Hematopoietic multipotent progenitor cell treated with erythropoietin and hydrocortisone succinate and interleukin-3 and kit ligand, for 8 days (in vitro differentiated cells): ENCODE results near the gene MIAT.
"Not testable (repeated sequence)": the region's sequence is repeated elsewhere in the genome, so short reads cannot be mapped to it uniquely, and the experiment has no call there.

Experiments
- DNase-seq: peaks from one replicate; pipeline ENCODE4 v3.0.0-alpha.2; 2015

The MIAT gene

DNA sequence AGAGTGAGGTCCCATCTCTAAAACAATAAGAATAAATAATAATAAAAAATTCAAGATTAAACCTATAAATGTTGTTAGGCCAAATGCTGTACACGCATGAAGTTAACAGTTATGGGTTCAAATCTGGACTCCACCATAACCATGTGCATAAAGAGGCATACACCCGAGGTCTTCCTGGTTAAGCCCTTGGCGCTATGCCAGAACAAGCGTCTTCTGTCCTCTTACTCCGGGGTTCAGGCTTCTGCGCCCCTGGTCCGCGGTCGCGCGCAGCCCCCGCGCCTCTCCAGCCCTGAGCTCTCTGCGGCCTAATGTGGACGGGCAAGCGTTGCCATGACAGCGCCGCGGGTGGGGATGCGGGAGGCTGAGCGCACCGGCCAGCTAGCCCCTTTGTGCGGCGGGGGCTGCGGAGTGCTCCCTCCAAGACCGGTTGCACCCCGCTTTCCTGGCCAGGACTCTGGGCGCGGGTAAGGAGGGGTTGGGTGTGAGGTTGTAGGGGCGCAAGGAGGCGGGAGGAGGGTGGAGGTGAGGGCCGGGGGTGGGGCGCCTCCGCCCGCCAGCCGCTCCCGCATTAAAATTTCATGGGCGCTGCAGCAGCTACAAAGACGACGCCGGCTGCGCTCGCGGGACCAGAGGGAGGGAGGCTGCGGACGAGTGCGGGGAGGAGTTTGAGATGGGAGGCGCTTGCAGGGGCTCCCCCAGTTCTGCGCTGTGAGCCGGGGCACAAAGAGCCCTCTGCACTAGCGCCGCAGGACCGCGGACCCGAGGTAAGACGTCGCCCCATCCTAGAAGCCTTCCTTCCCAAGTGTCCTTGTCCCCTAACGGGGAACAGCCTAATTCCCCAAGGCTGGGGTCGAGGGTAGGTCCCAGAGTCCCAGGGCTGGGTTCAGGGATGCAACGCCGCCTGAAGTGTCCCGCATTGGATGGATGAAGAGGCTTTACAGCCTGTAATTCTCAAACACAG is at the start of gene MIAT:
Gene MIAT, plus strand, starts transcription at position 698 of the 961 bp plus-strand sequence.
- DNase-seq: peak; percentile 69

DNA sequence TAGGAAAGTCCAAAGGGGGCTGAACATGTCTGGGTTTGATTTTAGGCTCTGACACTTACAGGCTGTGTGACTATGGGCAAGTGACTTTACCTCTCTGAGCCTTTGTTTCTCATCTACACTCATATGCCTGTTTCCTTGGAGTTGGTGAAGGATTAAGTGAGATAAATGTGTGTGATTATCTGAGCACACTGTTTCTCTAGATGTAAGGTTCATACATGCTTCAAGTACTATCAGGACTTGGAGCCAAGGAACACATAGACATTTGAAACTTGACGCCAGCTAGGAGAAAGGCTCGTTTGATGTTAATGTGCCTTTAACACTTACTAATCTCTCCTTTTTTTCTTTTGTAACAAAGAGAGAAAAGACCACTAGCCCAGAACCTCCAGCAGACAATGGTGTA is 49.3 kb upstream of the MIAT start:
- peak; percentile 16 for DNase-seq

DNA sequence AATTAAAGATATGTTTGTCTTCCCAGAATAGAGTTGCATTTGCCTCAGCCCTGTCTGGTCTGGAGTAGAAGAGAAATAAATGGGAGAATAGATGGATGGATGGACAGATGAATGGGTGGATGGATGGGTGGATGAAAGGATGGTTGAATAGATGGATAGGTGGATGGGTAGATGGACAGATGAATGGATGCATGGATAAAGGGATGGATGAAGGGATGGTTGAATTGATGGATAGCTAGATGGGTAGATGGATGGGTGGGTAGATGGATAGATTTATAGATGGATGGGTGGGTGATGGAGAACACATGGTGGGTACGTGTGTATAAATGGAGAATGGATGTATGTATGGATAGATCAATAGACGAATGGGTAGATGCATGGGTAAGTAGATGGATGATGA is 48.1 kb upstream of the MIAT start:
- DNase-seq: no peak

DNA sequence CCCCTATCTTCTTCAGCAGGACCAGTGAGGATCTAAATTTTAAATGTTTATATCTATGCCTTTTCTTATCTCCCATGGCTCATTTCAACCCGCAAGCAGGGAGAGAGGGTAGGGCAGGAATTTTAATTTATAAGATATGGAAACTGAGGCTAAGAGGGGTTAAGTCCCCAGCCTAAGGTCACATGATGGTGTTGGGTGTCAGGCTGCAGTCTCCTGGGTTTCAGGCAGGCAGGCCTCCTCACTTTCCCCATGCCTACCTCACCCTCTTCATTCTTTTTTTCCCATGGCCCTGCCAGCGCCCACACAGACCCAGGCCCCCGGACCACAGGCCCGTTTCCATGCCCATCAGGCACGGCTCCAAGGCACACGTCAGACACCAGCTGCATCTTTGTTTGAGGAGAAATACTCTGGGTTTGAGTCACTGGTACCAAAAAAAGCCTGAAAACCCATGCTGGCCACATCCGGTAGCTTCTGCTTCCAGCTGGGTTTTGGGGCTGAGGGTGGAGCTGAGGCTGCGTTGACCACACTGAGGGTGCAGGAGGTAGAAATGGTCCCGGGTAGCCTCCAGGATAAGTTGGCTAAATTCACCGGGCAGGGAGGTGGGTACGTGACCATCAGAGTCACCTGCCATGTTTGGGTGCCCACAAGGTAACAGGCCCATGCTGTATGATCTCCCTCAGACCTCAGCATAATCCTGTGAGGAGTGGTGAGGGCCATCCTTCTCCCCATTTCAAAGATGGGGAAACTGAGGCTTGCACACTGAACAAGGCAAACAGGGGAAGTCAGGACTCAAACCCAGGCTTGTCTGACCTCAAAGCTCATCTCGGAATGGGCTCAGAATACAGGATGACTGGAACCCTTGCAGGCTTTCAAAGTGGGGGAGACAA is 47.1 kb upstream of the MIAT start:
- peak; percentile 38 for DNase-seq

DNA sequence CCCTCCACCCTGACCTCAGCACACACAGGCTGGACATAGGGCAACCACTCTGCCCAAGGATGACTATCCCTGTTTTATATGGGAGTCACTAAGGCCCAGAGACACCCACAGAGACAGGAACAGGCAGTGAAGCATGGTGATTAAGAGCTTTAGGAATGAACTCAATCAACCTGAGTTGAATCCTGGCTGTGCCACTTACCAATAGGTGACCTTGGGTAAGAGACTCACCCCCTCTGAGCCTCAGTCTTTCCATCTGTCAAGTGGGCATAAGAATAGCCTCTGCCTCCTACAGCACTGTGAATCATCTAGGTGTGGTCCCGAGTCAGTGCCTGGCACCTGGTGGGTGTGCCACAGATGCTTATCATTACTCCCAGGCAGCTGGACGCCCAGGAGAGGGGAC is 46.4 kb upstream of the MIAT start:
- DNase-seq: peak; percentile 47

DNA sequence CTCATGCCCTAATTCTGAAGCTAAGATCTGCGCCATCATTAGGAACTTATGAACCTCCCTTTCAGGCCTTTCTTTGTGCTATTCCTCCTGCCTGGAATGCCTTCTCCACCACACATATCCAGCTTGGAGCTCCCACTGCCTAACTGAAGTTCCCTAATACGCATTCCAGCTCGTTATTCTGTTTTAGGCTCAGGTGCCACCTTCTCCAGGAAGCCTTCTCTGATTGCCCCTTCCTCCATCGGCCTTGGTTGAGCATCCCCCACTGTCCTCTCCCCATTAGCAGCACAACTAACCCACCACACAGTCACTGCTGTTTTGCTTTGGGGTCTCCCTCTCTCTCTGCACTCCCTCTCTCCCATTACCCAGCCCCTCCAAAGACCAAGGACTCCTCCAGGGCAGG is 44.7 kb upstream of the MIAT start:
- DNase-seq: no peak

DNA sequence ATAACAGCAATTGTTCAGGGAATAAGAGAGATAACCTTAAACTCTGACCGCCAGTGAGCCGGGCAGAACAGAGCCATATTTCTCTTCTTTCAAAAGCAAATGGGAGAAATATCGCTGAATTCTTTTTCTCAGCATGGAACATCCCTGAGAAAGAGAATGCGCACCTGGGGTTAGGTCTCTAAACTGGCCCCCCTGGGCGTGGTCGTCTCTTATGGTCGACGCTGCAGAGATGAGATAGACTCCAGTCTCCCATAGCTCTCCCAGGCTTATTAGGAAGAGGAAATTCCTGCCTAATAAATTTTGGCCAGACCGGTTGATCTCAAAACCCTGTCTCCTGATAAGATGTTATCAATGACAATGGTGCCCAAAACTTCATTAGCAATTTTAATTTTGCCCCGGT is 43.6 kb upstream of the MIAT start:
- not testable (repeated sequence) for DNase-seq

DNA sequence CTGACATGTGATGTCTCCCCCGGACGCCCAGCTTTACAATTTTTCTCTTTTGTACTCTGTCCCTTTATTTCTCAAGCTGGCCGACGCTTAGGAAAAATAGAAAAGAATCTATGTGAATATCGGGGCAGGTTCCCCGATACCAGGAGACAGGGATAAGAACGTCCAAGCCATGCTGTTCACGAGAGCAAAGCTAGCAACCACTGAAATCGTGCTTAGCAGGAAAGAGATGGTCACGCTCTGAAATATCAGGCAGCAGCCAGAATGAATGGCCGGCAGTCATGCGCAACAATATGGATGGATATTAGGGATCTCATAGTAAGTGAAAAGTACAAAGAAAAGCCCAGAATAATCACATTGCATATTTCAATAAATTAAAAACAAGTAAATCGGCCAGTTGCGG is 43.1 kb upstream of the MIAT start:
- no peak for DNase-seq

DNA sequence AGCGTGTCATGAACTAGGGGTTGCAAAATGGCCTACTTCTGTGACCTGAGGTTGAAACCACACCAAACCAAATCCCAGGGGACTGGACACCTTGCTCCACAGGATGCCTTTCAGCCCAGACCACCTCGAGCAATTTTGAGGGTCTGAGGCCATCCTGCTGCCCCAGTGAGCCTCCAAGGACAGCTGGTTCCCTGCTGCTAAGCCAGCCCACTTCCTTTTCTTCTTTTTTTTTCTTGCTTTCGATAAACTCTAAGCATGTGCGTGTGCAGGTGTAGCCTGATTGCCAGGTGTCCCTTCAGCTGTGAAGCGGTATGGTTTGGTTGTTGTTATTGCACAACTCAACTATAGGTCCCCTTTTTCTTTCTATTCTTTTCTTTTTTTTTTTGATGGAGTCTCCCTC is 42.2 kb upstream of the MIAT start:
- no peak for DNase-seq

DNA sequence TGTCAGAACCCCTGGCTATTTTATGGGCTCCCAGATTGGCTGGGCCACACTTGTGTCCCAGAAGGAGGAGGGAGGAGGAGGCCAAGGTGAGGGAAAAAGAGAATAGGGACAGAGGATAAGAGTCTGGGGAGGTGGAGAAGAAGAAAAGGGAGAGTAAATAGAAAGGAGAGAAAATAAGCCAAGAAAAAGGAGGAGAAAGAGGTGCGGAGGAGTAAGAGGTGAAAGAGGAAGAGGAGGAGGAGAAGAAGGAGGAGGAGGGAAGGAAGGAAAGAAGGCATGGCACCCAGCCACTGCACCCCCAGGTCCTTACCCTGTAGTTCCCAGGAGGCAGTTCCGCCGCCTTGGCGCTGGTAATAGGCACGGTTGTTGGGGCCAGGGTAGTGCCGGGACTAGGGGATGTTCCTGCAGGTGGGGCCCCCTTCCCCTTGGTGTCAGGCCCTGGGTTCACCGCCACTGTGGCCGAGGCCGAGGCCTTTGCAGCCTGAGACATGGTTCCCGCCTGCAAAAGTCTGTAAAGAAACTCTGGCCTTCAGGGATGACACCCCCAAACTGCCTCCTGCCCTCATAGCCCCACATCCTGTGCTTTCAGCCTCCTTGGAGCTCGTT is 41.5 kb upstream of the MIAT start:
- no peak for DNase-seq

DNA sequence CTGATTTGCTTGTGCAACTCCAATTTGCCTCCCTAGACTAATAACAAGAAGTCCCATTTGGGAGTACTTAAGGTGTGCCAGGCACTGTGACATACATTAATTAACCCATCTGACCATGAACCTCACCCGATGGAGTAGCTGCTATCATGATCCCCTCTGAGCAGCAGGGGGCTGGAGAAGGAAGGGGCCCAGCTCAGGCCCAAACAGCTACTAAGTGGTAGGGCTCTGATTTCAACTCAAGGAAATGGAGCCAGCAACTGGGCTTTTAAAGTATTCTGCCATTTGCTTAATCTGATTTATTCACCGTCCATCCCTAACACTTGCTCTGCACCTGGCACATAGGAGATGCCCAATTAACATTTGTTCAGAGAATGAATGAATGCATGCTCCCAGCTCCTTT is 40.7 kb upstream of the MIAT start:
- no peak for DNase-seq

DNA sequence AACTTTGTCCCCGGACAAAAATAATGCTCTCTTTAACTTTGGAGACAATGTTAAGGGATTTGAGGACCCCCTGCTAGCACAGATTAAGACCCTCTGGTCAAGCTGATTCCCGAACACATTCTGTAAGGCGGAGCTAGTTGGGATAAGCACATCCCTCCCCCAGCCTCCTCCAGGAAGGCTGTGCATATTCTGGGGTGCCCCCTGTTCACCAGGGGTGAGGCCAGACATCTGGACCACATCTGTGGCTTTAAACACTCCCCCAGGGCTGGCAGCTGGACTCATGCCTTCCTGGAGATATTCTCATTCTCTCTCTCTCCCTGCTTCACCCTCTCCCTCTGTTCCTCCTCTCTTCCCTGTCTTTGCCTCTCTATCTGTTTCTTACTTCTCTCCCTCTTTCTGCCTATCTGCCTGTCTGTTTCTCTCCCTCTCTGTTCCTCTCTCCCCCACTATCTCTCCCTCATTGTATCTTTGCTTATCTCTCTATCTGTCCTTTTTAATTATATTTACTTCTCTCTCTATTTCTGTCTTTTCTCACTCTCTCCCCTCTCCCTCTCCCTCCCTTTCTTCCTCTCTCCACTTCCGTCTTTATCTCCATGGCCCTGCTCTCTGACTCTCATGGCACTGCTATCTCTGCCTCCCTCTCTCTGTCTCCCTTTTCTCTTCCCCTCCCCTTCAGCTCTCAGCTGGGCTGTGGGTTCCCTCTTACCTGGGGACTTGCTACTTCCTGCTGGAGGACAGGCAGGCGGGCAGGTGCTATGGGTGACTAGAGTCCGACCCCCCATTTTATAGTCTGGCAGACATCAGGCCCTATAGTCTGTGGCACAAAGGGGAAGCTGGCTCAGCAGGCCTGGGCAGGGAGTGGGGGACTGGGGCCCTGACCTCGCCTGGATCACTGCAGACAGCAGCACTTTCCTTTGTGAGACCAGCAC is 39.9 kb upstream of the MIAT start, which contains the start of gene CRYBB1:
Gene CRYBB1, minus strand, starts transcription at position 757 of the 929 bp plus-strand sequence. CDS start 1,708 bp downstream, outside the sequence.
- DNase-seq: peak; percentile 76

DNA sequence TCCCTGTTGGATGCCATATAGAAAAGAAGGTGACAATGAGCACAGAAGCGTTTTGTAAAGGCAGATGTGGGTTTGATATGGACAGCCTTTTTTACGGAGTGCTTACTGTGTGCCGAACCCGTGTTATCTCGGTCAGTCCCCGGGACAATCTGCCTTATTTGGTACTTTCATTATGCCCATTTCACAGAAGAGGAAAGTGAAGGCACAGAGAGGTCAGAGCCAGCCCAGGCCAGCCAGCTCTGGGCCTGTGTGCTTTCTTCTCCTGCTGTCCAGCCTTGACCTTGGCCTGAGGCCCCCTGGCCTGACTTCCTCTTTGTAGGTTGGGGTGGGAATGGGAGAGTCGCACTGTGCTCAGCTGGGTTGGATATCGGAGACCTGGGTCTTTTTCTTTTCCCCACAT is 38.9 kb upstream of the MIAT start:
- peak; percentile 63 for DNase-seq

DNA sequence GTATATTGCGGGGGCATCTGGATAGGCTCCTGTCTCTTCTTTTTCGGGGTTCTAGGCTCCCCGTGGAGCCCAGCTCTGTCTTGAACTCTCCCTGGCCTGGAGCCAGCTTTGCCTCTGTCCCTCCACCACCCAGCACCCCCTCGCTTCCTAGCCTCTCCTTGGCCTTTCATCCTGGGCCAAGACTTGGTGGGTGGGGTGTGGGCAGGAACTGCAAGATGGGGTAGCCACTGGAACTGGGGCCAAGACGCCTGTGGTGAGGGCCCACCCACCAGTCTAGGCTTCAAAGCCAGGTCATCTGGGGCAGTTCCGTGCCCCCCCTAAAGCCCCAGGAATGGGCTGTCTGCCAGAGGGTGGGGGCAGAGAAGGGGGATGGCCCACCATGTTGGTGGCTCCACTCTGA is 37.9 kb upstream of the MIAT start:
- DNase-seq: peak; percentile 83

DNA sequence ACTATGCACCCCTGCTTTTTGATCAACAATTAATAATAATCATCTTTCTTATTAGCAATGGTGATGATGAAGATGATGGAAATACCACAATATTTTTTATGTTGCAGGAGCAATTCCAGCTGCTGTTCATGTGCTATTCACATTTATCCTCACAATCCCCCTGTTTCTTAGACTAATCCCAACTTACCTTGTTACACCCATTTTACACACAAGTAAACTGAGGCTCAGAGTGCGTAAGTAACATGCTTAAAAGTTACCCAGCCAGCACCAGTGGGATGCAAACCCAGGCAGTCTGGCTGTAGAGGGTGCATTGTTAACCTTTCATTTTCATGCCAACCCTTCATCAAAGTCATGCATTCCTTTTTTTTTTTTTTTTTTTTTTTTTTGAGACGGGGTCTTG is 37.2 kb upstream of the MIAT start:
- DNase-seq: no peak

DNA sequence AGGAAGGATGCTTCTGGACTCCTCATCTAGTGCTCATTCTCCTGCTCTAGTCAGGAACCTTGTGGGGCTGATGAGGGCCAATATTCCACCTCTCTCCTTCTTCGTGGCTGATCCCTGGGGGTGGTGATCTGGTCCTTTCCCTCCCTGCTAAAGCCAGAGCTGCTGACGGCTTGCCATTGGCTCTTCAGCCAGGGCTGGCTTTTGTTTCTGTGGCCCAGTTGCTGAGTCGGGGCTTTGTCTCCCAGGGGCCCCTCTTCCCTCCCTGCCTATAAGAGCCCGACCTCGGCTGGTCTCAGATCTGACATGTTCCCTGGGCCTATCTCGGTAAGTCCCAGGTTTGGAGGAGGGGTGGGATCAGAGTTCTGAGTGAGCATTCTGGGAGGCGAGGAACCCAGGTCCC is 35.7 kb upstream of the MIAT start, which contains the start of gene CRYBA4:
Gene CRYBA4, plus strand, starts transcription at position 301 of the 400 bp plus-strand sequence. CDS start 634 bp downstream, outside the sequence.
- no peak for DNase-seq

DNA sequence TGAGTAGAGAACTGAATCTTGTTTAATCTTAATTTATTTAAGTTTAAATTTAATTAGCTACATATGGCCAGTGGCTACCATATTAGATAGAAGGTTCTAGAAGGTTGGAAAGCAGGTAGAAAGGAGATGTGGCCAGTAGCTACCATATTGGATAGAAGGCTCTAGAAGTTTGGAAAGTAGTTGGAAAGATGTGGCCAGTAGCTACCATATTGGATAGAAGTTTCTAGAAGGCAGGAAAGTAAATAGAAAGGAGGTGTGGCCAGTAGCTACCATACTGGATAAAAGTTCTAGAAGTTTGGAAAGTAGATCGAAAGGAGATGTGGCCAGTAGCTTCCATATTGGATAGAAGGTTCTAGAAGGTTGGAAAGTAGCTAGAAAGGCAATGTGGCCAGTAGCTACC is 33.4 kb upstream of the MIAT start:
- no peak for DNase-seq

DNA sequence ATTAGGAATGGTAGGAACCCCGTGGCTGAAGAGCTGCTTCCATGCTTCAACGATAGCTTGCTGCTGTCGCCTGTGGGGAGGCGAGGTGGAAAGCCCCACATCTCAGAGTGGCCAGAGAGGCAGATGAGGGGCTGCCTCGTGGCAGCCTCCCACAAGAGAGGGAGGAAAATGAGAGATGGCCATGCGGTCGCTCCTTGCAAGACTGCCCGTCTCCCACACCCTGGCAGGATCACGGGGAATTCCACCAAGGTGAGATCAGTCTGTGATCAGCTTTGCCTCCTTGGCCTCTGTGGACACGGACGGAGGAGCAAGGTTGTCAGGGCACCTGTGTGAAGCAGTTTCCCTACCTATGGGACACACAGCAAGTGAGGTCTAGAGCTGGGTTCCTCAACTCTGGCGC is 32.6 kb upstream of the MIAT start:
- DNase-seq: no peak

DNA sequence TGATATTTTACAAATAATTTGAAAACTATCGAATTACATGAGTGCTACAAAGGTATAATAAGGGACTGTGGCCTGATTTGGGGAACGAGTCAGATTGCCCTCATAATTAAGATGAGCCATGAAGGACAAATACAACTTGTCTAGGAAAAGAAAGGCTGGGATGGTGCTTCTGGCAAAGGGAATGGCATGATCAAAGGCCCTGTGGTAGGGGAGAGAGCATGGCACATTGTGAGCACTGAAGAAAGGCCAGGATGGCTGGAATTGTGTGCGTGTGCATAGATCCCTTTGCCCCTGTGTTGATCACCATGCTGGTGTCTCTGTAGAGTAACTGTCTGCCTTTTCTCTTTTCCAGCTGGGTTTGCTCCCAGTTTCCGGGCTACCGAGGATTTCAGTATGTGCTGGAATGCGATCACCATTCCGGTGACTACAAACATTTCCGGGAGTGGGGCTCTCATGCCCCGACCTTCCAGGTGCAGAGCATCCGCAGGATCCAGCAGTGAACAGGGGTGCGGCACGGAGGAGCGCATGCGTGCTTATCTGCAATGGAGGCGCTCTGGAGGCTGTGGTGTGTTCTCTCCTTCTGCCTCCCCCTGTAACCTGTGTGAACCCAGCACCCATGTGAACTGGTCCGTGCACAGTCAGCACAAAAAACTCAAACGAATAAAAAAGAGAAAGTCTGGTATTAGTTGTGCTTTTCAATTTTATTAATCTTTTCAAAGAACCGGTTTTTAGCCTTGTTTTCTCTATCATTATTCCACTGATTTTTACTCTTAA is 27.2 kb upstream of the MIAT start:
- DNase-seq: no peak

DNA sequence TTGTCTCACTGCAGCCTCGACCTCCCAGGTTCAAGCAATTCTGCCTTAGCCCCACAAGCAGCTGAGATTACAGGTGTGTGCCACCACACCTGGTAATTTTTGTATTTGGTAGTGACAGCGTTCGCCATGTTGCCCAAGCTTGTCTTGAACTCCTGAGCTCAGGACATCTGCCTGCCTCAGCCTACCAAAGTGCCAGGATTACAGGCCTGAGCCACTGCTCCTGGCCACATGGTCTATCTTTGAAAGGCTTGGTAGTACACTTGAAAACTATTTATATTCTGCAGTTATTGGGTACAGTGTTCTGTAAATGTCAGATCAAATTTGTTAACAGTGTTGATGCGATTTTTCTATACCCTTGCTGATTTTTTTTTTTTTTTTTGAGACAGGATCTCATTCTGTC is 26.1 kb upstream of the MIAT start:
- DNase-seq: no peak
